H1 (cell line): ENCODE measurements around the gene ZNF366. TPM values are rescaled to one million over a fixed set of nuclear protein-coding genes. Genes with fewer than 3 reads are reported as not detected.

Experiments
- CTCF ChIA-PET: fragments of 300-600 bp; sonication (Branson Sonifier 250); formaldehyde crosslinking; loops from one replicate; lab custom pipeline; 2021; ENCODE audit not compliant: partially characterized antibody; lab: Charles Lee
- POLR2A ChIA-PET: fragments of 300-600 bp; sonication (Branson Sonifier 250); formaldehyde crosslinking; loops from one replicate; lab custom pipeline; 2021; ENCODE audit warnings: inconsistent platforms; ENCODE audit not compliant: partially characterized antibody; lab: Charles Lee
- DNase-seq, 2 experiments: peaks; one replicate each; pipeline versions ENCODE4 v3.0.0 to v3.0.0-alpha.2; 2010 to 2022; ENCODE audit warnings: low spot score in 2 of 2, low read depth in 1 of 2, mixed read lengths in 1 of 2
- FAIRE-seq: peaks from 2 replicates; lab custom pipeline; 2011; peaks lifted over from hg19 to GRCh38; lab: Jason Lieb, UNC
- H2AFZ ChIP-seq: 2 replicates; pipeline ENCODE4 v1.8.1; 2012; ENCODE audit warnings: low read length, inconsistent platforms
- H2AK5ac ChIP-seq: 2 replicates; pipeline ENCODE4 v1.6.1; 2013; ENCODE audit warnings: low read depth, low read length
- H2BK120ac ChIP-seq: replicated peaks from 2 replicates; pipeline ENCODE3; 2013; ENCODE audit warnings: low read depth, low read length, inconsistent platforms
- H2BK12ac ChIP-seq: 2 replicates; pipeline ENCODE4 v1.6.1; 2013; ENCODE audit warnings: low read depth, low read length
- H2BK15ac ChIP-seq: 2 replicates; pipeline ENCODE4 v1.6.1; 2013; ENCODE audit warnings: low read length
- H2BK20ac ChIP-seq: 2 replicates; pipeline ENCODE4 v1.6.1; 2013; ENCODE audit warnings: low read length
- H2BK5ac ChIP-seq: 2 replicates; pipeline ENCODE4 v1.6.1; 2013; ENCODE audit warnings: low read depth, low read length
- H3K14ac ChIP-seq: 2 replicates; pipeline ENCODE4 v1.6.1; 2013; ENCODE audit warnings: inconsistent platforms; ENCODE audit not compliant: insufficient read length
- H3K18ac ChIP-seq: 2 replicates; pipeline ENCODE4 v1.6.1; 2013; ENCODE audit warnings: low read length; ENCODE audit errors: extremely low read depth
- H3K23ac ChIP-seq: 2 replicates; pipeline ENCODE4 v1.6.1; 2013; ENCODE audit warnings: inconsistent platforms; ENCODE audit not compliant: insufficient read length
- H3K23me2 ChIP-seq: 2 replicates; pipeline ENCODE4 v1.6.1; 2013; ENCODE audit warnings: low read depth, low read length
- H3K27ac ChIP-seq: 2 replicates; pipeline ENCODE4 v1.6.1; 2011; ENCODE audit warnings: low read depth, low read length, inconsistent platforms
- H3K27me3 ChIP-seq, 4 experiments: replicated peaks in 1 of 4; 1 replicate in 1 of 4; 2 replicates in 3 of 4; pipeline versions ENCODE4 v1.6.1 to v1.8.1; 2011 to 2013; ENCODE audit warnings: low read length in 3 of 4, mild to moderate bottlenecking in 3 of 4, inconsistent platforms in 2 of 4, mixed read lengths in 2 of 4, moderate library complexity in 1 of 4; ENCODE audit not compliant: control insufficient read depth in 3 of 4, insufficient read depth in 3 of 4; ENCODE audit errors: extremely low read depth in 1 of 4
- H3K36me3 ChIP-seq, 4 experiments: 2 replicates each; pipeline versions ENCODE4 v1.6.1 to v1.8.1; 2011 to 2013; ENCODE audit warnings: mild to moderate bottlenecking in 4 of 4, low read length in 3 of 4, moderate library complexity in 2 of 4, control low read depth in 1 of 4, inconsistent platforms in 1 of 4; ENCODE audit not compliant: insufficient read depth in 4 of 4, control insufficient read depth in 2 of 4
- H3K4ac ChIP-seq: replicated peaks from 2 replicates; pipeline ENCODE3; 2013; ENCODE audit warnings: low read length, low read depth, mixed read lengths, inconsistent platforms; ENCODE audit not compliant: insufficient read length
- H3K4me1 ChIP-seq, 4 experiments: replicated peaks in 1 of 4; 1 replicate in 1 of 4; 2 replicates in 3 of 4; pipeline versions ENCODE4 v1.6.1 to v1.8.1; 2011 to 2013; ENCODE audit warnings: low read length in 3 of 4, inconsistent platforms in 2 of 4, mixed read lengths in 1 of 4; ENCODE audit not compliant: insufficient read depth in 4 of 4, control insufficient read depth in 3 of 4
- H3K4me2 ChIP-seq, 2 experiments: 2 replicates each; pipeline versions ENCODE4 v1.6.1 to v1.8.1; 2011 to 2013; ENCODE audit warnings: low read depth in 2 of 2, low read length in 2 of 2, control low read depth in 1 of 2, inconsistent platforms in 1 of 2, mild to moderate bottlenecking in 1 of 2; ENCODE audit not compliant: insufficient read depth in 1 of 2
- H3K4me3 ChIP-seq, 4 experiments: fragments of 200-600, 300-600 bp in 1 of 4; sonication (generic), shearing (Covaris generic), sonication (Bioruptor Twin) in 1 of 4; 2 replicates each; pipeline versions ENCODE4 v1.5.1 to v1.8.1; 2011 to 2016; ENCODE audit warnings: low read length in 4 of 4, low read depth in 3 of 4, control low read depth in 2 of 4, inconsistent platforms in 2 of 4, mild to moderate bottlenecking in 2 of 4, mixed read lengths in 1 of 4, moderate library complexity in 1 of 4; ENCODE audit not compliant: insufficient read depth in 2 of 4; ENCODE audit errors: extremely low read depth in 1 of 4
- H3K56ac ChIP-seq: replicated peaks from 2 replicates; pipeline ENCODE3; 2013; ENCODE audit warnings: low read depth, mild to moderate bottlenecking, mixed read lengths, low read length, inconsistent platforms; ENCODE audit not compliant: insufficient read length
- H3K79me1 ChIP-seq: 2 replicates; pipeline ENCODE4 v1.6.1; 2013; ENCODE audit warnings: low read depth, low read length, control low read depth
- H3K79me2 ChIP-seq, 2 experiments: 2 replicates each; pipeline versions ENCODE4 v1.6.1 to v1.8.1; 2012 to 2013; ENCODE audit warnings: low read length in 2 of 2, mild to moderate bottlenecking in 2 of 2, inconsistent platforms in 1 of 2; ENCODE audit not compliant: insufficient read depth in 2 of 2, control insufficient read depth in 1 of 2
- H3K9ac ChIP-seq, 4 experiments: replicated peaks in 1 of 4; 1 replicate in 1 of 4; 2 replicates in 3 of 4; pipeline versions ENCODE4 v1.6.1 to v1.8.1; 2011 to 2013; ENCODE audit warnings: low read depth in 3 of 4, low read length in 3 of 4, control low read depth in 2 of 4, mild to moderate bottlenecking in 2 of 4, moderate library complexity in 2 of 4, inconsistent platforms in 1 of 4; ENCODE audit errors: extremely low read depth in 1 of 4
- H3K9me3 ChIP-seq, 2 experiments: 2 replicates each; pipeline versions ENCODE4 v1.6.1 to v1.8.1; 2012 to 2013; ENCODE audit warnings: mild to moderate bottlenecking in 2 of 2, moderate library complexity in 2 of 2, control low read depth in 1 of 2, inconsistent platforms in 1 of 2, low read depth in 1 of 2, low read length in 1 of 2, mixed read lengths in 1 of 2; ENCODE audit not compliant: insufficient read depth in 2 of 2
- H4K20me1 ChIP-seq, 2 experiments: replicated peaks in 1 of 2; 2 replicates each; pipeline versions ENCODE3 to v1.8.1; 2011 to 2013; ENCODE audit warnings: inconsistent platforms in 2 of 2, low read length in 2 of 2, mild to moderate bottlenecking in 1 of 2; ENCODE audit not compliant: insufficient read depth in 2 of 2, control insufficient read depth in 1 of 2
- H4K5ac ChIP-seq: 2 replicates; pipeline ENCODE4 v1.6.1; 2013; ENCODE audit warnings: low read length, low read depth, mixed read lengths, inconsistent platforms; ENCODE audit not compliant: insufficient read length
- H4K8ac ChIP-seq: 2 replicates; pipeline ENCODE4 v1.8.0; 2013; ENCODE audit warnings: mild to moderate bottlenecking, moderate library complexity, low read length, inconsistent platforms; ENCODE audit not compliant: insufficient read depth; ENCODE audit errors: extremely low read depth
- H4K91ac ChIP-seq: replicated peaks from 2 replicates; pipeline ENCODE3; 2013; ENCODE audit warnings: low read length, mixed read lengths, inconsistent platforms; ENCODE audit not compliant: insufficient read length
- CBX8 ChIP-seq: fragments of 300-800, 300-1000 bp; sonication (generic); IDR thresholded peaks from 2 replicates; pipeline ENCODE4 v1.7.1; 2016; ENCODE audit warnings: low read depth, low read length, borderline replicate concordance
- POLR2A ChIP-seq, 2 experiments: IDR thresholded peaks; 1 replicate in 1 of 2; 2 replicates in 1 of 2; pipeline ENCODE4 v1.6.1; 2011; ENCODE audit warnings: low read depth in 2 of 2, low read length in 2 of 2, mild to moderate bottlenecking in 2 of 2; ENCODE audit errors: control extremely low read depth in 1 of 2
- SIN3A ChIP-seq, 2 experiments: IDR thresholded peaks in 1 of 2; conservative IDR thresholded peaks in 1 of 2; 2 replicates each; pipeline ENCODE4 v1.6.1; 2011 to 2012; ENCODE audit warnings: low read length in 2 of 2, improper control_type of control experiment in 1 of 2, low read depth in 1 of 2, mild to moderate bottlenecking in 1 of 2
- SUZ12 ChIP-seq: fragments of 200-600 bp; sonication (generic); IDR thresholded peaks from 2 replicates; pipeline ENCODE4 v1.6.1; 2012; ENCODE audit warnings: mild to moderate bottlenecking, inconsistent platforms, low read length, moderate library complexity, mixed read lengths
- TCF12 ChIP-seq: IDR thresholded peaks from 2 replicates; pipeline ENCODE4 v1.6.1; 2011; ENCODE audit warnings: low read depth, mild to moderate bottlenecking, low read length
- WGBS, 2 experiments: shearing (Covaris generic) in 1 of 2; methylation state at CpG; one replicate each; pipeline versions ENCODE4 v1.1.6 to v1.1.7; 2013 to 2015; ENCODE audit warnings: low lambda C conversion rate in 2 of 2, mixed read lengths in 2 of 2, inconsistent platforms in 1 of 2, low coverage in 1 of 2, missing lambda C conversion rate in 1 of 2; ENCODE audit not compliant: insufficient replicate concordance in 2 of 2, insufficient coverage in 1 of 2, insufficient read length in 1 of 2; ENCODE audit errors: extremely low coverage in 1 of 2, missing lambda C conversion rate in 1 of 2; 5-methylcytosine and 5-hydroxymethylcytosine counted together
- polyA plus RNA-seq, 7 experiments: library from polyadenylated mRNA; depleted of rRNA in 3 of 7; stranded (reverse) in 5 of 7; unstranded in 2 of 7; fragments of >200 nt in 5 of 7; fragments of 200-250 nt in 2 of 7; gene quantifications; 1 replicate in 5 of 7; 2 replicates in 1 of 7; 4 replicates in 1 of 7; pipeline versions ENCODE4 v1.2.1 to v1.2.3, GENCODE V29; 2011 to 2013; ENCODE audit warnings: missing spikeins in 2 of 7, mixed read lengths in 2 of 7
- total RNA-seq: library from RNA; stranded (reverse); fragmentation: NEBNext Ultra II Directional; extraction: Animal tissue kit (Norgen Biotek cat#: 25700); gene quantifications from 2 replicates; pipeline ENCODE4 v1.2.1, GENCODE V29; 2021

The ZNF366 gene
- total and polyA plus RNA-seq, 2 of the 8 experiments (the other 6 are each of a cell fraction or from before 2014, with no cell fraction given): not detected

DNA sequence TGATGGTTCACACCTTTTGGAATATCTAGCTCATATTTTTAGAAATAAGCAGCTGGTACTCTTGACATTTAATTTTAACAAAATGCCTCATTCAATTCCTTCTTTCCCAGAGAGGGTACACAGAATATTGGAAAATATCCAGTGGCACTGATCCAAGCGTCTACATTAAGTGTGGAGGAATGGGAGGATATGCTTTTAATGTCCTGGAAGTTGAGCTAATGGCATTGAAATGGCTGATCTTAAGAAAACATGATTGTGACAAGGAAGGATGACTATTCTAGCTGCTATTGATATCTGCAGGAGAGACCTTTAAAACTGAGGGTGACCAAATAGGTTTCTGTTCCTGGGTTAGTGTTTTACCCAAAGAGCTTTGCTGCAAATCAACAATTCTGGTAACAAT is 30.0 kb downstream of the ZNF366 start:
- H3K27ac ChIP-seq: no peak overlapping the region
- POLR2A ChIA-PET: no interaction called here
- CTCF ChIA-PET: interaction anchor here (1.1 to 1.4 kb wide), 5 partner anchors 8 to 43 kb away, joined by 3 to 5 read pairs (median 3); no protein-coding TSS in a partner anchor

More for the DNA sequence above, 30.0 kb downstream of the ZNF366 start:
- Histone ChIP-seq H3K79me2 (no peaks in the 10 kb centered on the region), H2BK15ac (no peak overlapping the region), H3K36me3 (no peaks in the 10 kb centered on the region), H2AFZ (no peak overlapping the region), H2AK5ac (no peak overlapping the region), H3K27me3 (no peaks in the 10 kb centered on the region), H3K23ac (no peak overlapping the region), H3K9ac (no peak overlapping the region), H3K23me2 (no peaks in the 10 kb centered on the region), H2BK12ac (no peak overlapping the region), H2BK5ac (no peak overlapping the region), H3K4me3 (no peak overlapping the region), H4K91ac (no peak overlapping the region), H3K4ac (no peak overlapping the region), H4K8ac (no peak overlapping the region), H3K79me1 (no peaks in the 10 kb centered on the region), H2BK120ac (no peak overlapping the region), H3K56ac (no peak overlapping the region), H4K5ac (no peak overlapping the region), H3K14ac (no peak overlapping the region), H4K20me1 (no peaks in the 10 kb centered on the region), H3K9me3 (no peaks in the 10 kb centered on the region), H2BK20ac (no peak overlapping the region), H3K4me2 (no peak overlapping the region), H3K4me1 (no peaks in the 10 kb centered on the region), H3K18ac (no peak overlapping the region)
- WGBS, 2 experiments: 76% methylated on average over 1 of the region's 1 CpG; no CpG with 5 or more reads in 1 of the 2 experiments
- no peak for TF ChIP-seq SUZ12
- TF ChIP-seq TCF12: no peak
- no peak for TF ChIP-seq CBX8
- no peak for TF ChIP-seq SIN3A (conservative IDR thresholded peaks at IDR 0.05 in 1 of 2, IDR thresholded peaks at IDR 0.05 in 1 of 2; ENCODE audit: low read depth in 1 of 2, low read length in 2 of 2)
- TF ChIP-seq POLR2A (IDR thresholded peaks at IDR 0.05; ENCODE audit: control extremely low read depth in 1 of 2, low read depth in 2 of 2, low read length in 2 of 2): no peak
- DNase-seq (no peak), FAIRE-seq (no peak)
